ENCODE data around the gene ABCA9. TPM values are rescaled to one million over a fixed set of nuclear protein-coding genes. Genes with fewer than 3 reads are reported as not detected.

Gene ABCA9
- total RNA-seq, 1 experiment from 2014 or later = 0.05 TPM

DNA sequence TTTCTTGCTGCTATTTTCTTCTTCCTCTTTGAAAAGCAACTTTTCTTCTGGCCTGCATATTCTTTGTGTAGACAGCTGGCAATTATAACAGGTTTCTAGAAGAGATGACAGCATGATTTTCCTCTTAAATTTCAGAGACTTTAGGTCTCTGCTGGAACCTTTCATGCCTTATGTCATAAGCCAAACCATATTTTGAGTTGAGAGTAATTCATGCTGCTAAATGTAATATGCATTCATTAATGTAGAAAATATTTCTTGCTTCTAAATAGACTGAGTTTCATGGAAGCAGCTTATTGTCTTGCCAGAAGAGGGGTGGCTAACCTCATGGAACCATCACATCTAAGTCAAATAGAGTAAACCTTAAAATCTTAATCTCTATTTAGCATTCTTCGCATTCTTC, 25.9 kb upstream of the ABCA9 start:
- Histone ChIP-seq H3K4me1 (ENCODE audit: control insufficient read depth, insufficient read depth, low read length) (no peaks in the 10 kb centered on the region), H3K27me3 (ENCODE audit: control insufficient read depth, insufficient read depth, low read length) (no peaks in the 10 kb centered on the region), H3K4me3 (ENCODE audit: low read depth in 2 of 2, low read length in 2 of 2) (no peak overlapping the region), H3K36me3 (ENCODE audit: control insufficient read depth, insufficient read depth, low read length) (no peaks in the 10 kb centered on the region), H3K9me3 (ENCODE audit: control insufficient read depth, insufficient read depth, low read depth, low read length) (peaks cover 7% of the 10 kb centered on the region; the same call in 1 of the 2 replicates), H3K27ac (ENCODE audit: low read length) (no peak overlapping the region)
- POLR2A ChIA-PET = no interaction called here
- CTCF ChIA-PET = no interaction called here
- ATAC-seq (no peak), DNase-seq (ENCODE audit: low read depth, low spot score) (no peak)
- in situ Hi-C loops (cut with HindIII; ENCODE audit: low pct_unique_long_range_greater_than_20kb, low sequenced_read_pairs) (no loop called here), intact Hi-C loops (cut with micrococcal nuclease; ENCODE audit: unreplicated experiment) (no loop called here)
- TF ChIP-seq SIN3A (IDR thresholded peaks at IDR 0.05; ENCODE audit: borderline replicate concordance, insufficient read depth, low read depth, low read length) (no peak), POLR2AphosphoS5 (IDR thresholded peaks at IDR 0.05; ENCODE audit: low read depth, low read length) (no peak), TCF7L2 (IDR thresholded peaks at IDR 0.05; ENCODE audit: low read depth, low read length) (no peak)
- TF ChIP-seq, protein P1, sequence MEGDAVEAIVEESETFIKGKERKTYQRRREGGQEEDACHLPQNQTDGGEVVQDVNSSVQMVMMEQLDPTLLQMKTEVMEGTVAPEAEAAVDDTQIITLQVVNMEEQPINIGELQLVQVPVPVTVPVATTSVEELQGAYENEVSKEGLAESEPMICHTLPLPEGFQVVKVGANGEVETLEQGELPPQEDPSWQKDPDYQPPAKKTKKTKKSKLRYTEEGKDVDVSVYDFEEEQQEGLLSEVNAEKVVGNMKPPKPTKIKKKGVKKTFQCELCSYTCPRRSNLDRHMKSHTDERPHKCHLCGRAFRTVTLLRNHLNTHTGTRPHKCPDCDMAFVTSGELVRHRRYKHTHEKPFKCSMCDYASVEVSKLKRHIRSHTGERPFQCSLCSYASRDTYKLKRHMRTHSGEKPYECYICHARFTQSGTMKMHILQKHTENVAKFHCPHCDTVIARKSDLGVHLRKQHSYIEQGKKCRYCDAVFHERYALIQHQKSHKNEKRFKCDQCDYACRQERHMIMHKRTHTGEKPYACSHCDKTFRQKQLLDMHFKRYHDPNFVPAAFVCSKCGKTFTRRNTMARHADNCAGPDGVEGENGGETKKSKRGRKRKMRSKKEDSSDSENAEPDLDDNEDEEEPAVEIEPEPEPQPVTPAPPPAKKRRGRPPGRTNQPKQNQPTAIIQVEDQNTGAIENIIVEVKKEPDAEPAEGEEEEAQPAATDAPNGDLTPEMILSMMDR (IDR thresholded peaks at IDR 0.05) = no peak
- TF ChIP-seq, protein P2, sequence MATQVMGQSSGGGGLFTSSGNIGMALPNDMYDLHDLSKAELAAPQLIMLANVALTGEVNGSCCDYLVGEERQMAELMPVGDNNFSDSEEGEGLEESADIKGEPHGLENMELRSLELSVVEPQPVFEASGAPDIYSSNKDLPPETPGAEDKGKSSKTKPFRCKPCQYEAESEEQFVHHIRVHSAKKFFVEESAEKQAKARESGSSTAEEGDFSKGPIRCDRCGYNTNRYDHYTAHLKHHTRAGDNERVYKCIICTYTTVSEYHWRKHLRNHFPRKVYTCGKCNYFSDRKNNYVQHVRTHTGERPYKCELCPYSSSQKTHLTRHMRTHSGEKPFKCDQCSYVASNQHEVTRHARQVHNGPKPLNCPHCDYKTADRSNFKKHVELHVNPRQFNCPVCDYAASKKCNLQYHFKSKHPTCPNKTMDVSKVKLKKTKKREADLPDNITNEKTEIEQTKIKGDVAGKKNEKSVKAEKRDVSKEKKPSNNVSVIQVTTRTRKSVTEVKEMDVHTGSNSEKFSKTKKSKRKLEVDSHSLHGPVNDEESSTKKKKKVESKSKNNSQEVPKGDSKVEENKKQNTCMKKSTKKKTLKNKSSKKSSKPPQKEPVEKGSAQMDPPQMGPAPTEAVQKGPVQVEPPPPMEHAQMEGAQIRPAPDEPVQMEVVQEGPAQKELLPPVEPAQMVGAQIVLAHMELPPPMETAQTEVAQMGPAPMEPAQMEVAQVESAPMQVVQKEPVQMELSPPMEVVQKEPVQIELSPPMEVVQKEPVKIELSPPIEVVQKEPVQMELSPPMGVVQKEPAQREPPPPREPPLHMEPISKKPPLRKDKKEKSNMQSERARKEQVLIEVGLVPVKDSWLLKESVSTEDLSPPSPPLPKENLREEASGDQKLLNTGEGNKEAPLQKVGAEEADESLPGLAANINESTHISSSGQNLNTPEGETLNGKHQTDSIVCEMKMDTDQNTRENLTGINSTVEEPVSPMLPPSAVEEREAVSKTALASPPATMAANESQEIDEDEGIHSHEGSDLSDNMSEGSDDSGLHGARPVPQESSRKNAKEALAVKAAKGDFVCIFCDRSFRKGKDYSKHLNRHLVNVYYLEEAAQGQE (IDR thresholded peaks at IDR 0.05; ENCODE audit: insufficient read depth in 1 of 2, low read depth in 2 of 2, low read length in 1 of 2) = no peak
- BruUV-seq (replicated peaks) = no TSS peak

DNA sequence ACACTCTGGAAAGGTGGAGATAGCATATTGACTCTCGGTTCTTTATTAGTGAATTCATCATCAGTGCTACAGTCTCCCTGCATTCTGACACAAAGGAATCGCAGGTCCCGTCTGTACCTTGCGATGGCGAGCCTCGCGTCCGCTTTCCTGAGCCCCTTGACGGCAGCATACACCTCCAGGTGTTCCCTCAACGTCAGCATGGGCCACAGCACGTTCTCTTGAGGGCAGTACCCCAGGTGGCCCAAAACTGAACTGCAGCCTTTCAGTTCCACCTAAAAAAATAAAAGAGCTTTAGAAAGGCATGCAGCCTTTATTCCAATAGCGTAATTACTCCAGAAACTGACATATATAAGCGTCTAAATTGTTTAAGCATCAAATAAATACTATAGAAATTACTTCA, 24.2 kb upstream of the ABCA9 start:
- Histone ChIP-seq H3K4me1 (ENCODE audit: control insufficient read depth, insufficient read depth, low read length) (no peaks in the 10 kb centered on the region), H3K36me3 (ENCODE audit: control insufficient read depth, insufficient read depth, low read length) (no peaks in the 10 kb centered on the region), H3K4me3 (ENCODE audit: low read depth in 2 of 2, low read length in 2 of 2) (no peak overlapping the region), H3K27ac (ENCODE audit: low read length) (no peak overlapping the region), H3K9me3 (ENCODE audit: control insufficient read depth, insufficient read depth, low read depth, low read length) (peaks cover 7% of the 10 kb centered on the region; the same call in 1 of the 2 replicates), H3K27me3 (ENCODE audit: control insufficient read depth, insufficient read depth, low read length) (no peaks in the 10 kb centered on the region)
- DNase-seq (ENCODE audit: low read depth, low spot score) (no peak), ATAC-seq (no peak)
- no TSS peak for BruUV-seq (replicated peaks)
- POLR2A ChIA-PET = no interaction called here
- intact Hi-C loops (cut with micrococcal nuclease; ENCODE audit: unreplicated experiment) (no loop called here), in situ Hi-C loops (cut with HindIII; ENCODE audit: low pct_unique_long_range_greater_than_20kb, low sequenced_read_pairs) (no loop called here)
- no peak for TF ChIP-seq POLR2AphosphoS5 (IDR thresholded peaks at IDR 0.05; ENCODE audit: low read depth, low read length)
- TF ChIP-seq, protein P1 (IDR thresholded peaks at IDR 0.05) = peak; percentile 10; the same call in 1 of the 2 replicates
- CTCF ChIA-PET = no interaction called here
